GM18907 (cell line): ENCODE measurements around the gene FUT7.
"Not testable (repeated sequence)": the region's sequence is repeated elsewhere in the genome, so short reads cannot be mapped to it uniquely, and the experiment has no call there.

Experiments
- ATAC-seq: cut with Tn5 transposase; IDR thresholded peaks from one replicate; pipeline ENCODE4 v1.9.1; 2021; ENCODE audit warnings: mild to moderate bottlenecking, moderate library complexity; ENCODE audit not compliant: unreplicated experiment

The FUT7 gene

DNA sequence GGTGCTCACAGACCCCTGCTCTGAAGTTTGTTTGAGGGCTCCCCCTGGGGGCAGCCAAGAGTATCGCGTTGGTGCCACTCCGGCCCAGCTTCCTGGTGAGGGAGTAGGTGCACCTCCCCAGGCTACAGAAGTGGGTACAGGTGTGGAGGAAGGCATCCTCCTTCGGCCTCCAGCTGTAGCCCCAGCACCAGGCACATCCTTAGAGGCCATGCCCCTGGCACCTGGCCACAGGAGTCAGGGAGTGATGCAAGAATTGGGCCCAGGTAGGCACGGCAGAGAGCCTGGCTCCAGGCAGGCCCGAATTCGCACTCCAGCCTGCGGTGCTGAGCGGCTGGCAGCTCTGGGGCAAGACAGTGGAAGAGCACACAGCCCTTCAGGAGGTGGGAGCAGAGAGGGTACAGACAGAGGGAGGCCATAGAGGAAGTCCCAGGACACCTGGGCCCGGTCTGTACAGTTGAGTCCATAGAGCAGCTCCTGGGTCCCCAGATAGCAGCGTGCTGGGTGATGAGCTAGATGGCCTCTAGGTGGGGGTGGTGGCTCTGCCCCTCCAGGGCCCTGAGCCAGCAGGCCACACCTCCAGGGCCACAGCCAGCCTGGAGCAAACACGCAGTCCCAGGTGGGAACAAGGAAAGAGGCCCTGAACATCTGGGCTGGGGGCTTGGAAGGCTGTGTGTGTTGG lies 36.1 kb upstream of the FUT7 start:
- ATAC-seq = peak; percentile 45

- ATAC-seq = no peak
Observed at GRCh38 chr9:137066096-137066861, 34.4 kb upstream of the FUT7 start.

DNA sequence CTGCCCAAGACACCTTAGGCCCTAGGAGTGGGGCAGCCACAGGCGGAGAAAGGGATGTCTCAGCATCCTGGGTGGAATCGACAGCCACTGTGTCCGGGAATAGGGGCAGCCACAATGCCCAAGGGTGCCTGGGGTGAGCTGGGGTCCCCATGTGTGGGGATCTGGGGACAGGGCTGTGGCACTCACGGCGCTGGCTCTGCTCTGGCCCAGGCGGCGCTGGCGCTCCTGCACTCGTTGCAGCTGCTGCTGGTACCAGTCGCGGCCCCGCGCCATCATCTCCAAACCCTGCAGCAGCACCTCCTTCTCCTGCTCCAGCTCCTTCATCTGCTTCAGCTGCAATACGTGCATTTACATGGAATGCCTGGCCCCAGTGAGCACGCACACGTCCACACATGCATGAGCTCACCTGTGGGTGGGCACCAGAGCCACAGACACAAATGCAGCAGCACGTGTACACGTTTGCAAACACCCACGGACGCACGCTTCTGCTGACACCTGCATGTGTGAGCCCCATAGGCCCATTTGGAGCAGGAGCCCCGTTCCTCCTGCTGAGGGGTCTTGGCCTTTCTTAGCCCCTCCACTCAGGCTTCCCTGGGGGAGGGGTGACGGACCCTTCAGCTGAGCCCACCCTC lies 33.6 kb upstream of the FUT7 start:
- no peak for ATAC-seq

DNA sequence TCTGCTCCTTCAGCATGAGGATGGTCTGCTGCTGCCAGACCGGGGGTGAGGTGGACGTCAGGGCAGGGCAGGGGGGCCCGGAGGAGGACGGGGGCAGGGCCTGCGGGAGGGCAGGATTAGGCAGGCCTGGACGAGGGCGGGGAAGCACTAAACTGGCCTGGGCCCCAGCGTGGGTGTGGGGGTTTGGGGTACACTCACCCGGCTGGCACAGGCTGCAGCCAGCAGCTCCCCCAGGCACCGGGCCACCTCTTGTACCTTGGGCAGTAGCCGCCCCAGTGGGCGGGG lies 32.9 kb upstream of the FUT7 start:
- no peak for ATAC-seq

GRCh38 chr9:137064027-137064879 lies 32.4 kb upstream of the FUT7 start:
- no peak for ATAC-seq

DNA sequence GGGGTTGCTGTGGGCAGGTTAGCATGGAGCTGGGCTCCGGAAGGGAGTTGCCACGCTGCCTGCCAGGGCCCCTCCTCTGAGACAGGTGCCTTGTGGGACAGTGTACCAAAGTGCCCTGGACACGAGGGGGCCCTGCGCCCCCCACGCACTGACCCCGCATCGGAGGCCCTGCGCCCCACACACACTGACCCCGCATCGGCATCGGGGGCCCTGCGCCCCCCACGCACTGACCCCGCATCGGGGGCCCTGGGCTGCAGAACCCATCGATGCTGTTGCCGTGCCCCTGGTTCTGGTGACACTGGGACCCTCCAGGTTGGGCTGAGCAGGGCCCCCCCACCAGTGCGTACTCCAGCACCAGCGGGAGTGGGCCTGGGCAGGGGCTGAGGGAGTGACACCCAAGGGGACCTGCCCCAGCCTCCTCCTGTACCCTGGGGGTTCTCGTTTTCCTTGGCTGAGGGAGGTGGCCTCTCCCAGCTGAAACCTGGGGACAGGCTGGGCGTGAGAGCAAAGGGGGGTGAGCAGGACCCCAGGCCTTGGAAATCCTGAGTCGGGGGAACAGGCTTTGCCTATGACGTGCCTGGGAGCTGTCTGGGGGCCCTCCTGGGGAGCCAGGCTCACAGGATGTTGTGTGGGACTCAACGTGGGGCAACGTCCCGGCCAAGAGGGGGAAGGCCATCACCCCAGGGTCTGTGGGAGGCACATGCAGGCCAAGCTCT lies 31.6 kb upstream of the FUT7 start:
- ATAC-seq = no peak

- ATAC-seq = not testable (repeated sequence)
Observed at GRCh38 chr9:137062798-137063197, 30.9 kb upstream of the FUT7 start.

GRCh38 chr9:137062384-137062783 lies 30.5 kb upstream of the FUT7 start:
- no peak for ATAC-seq

DNA sequence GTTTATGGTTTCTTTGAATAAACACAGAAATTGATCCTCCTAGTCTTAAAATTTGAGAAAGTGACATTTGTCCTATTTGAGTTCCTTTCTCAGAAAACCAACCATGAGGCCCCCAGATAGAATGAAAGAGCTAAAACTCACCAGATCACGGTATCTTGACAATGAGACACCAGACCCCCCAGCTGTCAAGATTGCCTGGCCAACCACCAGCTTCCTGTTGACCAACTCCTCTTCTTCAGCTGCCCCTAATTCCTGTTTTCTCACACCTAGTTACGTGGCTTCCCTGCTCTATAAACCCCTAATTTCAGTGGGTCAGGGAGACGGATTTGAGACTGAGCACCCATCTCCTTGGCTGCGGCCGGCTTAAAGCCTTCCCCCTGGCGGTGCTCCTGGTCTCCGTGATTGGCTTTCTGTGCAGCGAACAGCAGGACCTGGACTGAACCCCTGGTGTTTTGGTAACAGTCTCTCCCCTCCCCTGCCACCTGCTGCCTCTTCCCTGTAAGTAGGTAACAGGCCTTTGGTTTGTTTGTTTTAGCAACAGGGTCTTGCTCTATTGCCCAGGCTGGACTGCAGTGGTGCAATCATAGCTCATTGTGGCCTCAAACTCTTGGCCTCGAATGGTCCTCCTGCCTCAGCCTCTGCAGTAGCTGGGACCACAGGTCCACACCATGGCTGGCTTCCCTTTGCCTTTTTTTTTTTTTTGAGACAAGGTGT lies 26.8 kb upstream of the FUT7 start:
- no peak for ATAC-seq

- ATAC-seq = no peak
Observed at GRCh38 chr9:137057545-137057944, 25.7 kb upstream of the FUT7 start.

DNA sequence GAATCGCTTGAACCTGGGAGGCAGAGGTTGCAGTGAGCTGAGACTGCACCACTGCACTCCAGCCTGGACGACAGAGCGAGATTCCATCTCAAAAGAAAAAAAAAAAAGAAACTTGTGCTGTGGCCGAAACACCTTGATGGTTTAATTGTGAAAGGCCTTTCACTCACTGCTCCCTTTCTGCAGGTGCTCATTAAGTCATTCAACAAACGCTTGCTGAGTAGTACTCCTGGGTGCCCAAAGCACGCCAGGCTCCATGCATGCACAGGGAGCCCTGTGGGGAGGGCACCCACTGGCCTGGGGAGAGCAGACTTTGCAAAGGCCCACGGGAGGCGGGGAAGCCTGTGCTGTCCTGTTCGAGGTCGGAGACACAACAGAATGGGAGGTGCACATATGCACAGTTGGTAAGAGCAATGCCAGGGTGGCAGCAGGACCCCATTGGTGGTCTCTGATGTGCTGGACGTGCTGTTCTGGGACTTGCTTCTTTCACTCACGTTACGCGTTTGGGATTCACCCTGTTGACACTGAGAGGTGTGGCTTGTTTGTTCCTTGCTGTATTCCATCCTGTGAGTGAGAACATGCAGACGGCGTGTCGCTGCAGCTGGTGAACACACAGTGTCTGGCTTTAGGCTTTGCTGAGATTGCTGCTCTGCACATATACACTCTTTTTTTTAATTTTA lies 25.0 kb upstream of the FUT7 start:
- ATAC-seq = no peak

DNA sequence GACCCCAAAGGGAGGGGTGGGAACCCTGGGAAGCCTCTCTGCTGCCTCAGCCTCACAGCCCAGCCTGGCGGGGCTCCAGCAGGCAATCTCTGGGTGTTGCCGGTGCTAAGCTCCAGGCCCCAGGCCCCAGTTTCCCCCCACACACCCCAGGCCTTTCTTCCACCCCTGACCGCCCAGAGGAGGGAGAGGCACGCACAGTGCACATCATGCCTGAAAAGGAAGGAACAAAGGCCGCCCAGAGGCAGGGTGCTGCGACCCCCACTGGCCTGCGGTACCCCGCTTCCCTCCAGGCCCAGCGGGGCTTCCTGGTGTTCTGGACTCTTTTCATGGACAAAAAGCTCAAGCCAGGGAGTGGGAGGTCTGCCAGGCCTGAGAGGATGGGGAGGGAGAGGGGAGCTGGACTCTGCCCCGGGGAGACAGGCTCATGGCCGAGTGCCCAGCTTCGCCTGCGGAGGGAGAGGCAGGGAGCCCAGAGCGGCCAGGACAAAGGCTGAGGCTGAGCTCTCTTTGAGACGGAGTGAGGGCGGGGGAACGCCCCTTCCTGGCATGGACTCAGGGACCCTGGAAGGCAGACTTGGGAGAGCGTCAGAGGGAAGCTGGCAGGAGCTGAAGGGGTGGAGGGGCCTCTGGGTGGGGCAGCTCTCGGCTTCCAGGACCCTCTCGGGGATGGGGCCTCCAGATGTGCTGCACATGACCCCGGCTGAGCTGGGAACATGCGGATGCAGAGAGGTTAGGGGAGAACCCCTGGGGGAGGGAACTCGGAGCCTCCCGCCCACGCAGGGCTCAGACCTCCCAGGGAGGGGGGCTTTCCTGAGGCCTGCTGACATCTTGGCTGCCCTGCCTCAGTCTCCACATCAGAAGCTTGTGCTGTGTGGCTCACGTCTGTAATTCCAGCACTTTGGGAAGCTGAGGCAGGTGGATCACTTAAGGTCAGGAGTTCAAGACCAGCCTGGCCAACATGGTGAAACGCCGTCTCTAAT lies 23.8 kb upstream of the FUT7 start:
- ATAC-seq = no peak

GRCh38 chr9:137054932-137055384 lies 23.1 kb upstream of the FUT7 start:
- ATAC-seq = no peak

DNA sequence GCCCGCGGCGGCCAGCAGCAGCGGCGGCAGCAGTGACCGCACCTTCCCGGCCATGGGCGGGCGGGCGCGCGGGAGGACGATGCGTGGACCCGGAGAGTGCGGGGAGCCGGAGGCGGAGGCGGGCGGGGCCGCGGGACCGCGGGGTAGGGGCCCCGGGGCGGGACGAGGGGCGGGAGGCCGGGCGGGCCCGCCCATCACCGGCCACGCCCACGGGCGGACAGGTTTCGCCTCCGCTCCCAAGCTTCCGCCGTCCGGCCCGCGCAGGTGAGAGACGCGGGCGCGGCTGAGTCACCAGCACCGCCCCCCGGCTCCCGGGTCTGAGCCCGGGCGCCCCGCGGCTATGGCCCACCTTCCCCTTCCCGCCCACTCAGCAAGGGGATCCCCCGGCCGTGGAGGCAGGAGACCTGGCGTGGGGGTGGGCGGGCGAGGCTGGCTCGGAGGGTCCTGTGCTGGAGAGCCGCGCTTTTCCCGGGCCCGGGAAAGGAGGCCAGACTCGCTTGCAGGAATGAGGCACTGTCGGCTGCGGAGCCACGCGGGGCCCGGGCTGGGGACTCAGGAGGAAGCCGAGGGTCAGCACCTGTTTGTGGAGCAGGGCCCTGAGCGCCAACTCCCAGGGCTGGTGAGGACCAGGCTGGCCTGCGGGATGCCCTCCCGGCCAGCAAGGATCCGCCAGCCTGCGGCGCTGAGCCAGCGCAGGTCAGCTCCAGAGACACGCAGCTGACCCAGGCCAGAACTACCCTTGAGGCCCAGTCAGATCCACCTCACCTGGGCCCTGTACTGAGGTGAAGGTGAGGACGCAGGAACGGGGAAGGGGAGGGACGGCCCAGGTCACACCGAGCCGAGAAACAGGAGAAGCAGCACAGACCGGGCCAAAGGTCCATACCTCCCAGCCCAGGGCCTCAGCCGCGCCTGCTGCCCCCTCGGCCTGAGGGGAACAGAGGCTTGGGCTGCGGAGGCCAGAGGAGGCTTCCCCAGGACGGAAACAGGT lies 22.4 kb upstream of the FUT7 start, which contains the start of gene ENTPD2:
TSS of gene ENTPD2 (minus strand) at position 118 of the 988 bp plus-strand sequence. CDS start at position 54, 64 bp downstream.
- ATAC-seq = no peak

- no peak for ATAC-seq
Observed at GRCh38 chr9:137052998-137053943, 21.4 kb upstream of the FUT7 start.

- ATAC-seq = no peak
Observed at GRCh38 chr9:137052293-137052692, 20.4 kb upstream of the FUT7 start.
